CD14-positive monocyte (primary cell): ENCODE measurements around the gene DMRT1. TPM values are rescaled to one million over a fixed set of nuclear protein-coding genes. Genes with fewer than 3 reads are reported as not detected.

Source experiments
- DNase-seq, 3 donors: peaks; one replicate each; pipeline ENCODE4 v3.0.0-alpha.2; 2011 to 2022
- H2AFZ ChIP-seq: 2 replicates; pipeline ENCODE4 v1.6.0; 2012; ENCODE audit warnings: mild to moderate bottlenecking, low read depth, low read length, inconsistent platforms; ENCODE audit not compliant: insufficient read depth, poor library complexity, severe bottlenecking
- H3K27ac ChIP-seq, 2 donors: 1 replicate in 1 of 2; 2 replicates in 1 of 2; pipeline ENCODE4 v1.5.1; 2012 to 2013; ENCODE audit warnings: low read length in 2 of 2, control low read depth in 1 of 2, inconsistent platforms in 1 of 2, low read depth in 1 of 2, mild to moderate bottlenecking in 1 of 2
- H3K27me3 ChIP-seq, 2 donors: one replicate each; pipeline versions ENCODE4 v1.6.0 to v1.6.1; 2011 to 2013; ENCODE audit warnings: low read length in 2 of 2; ENCODE audit not compliant: control insufficient read depth in 2 of 2, insufficient read depth in 2 of 2
- H3K36me3 ChIP-seq, 2 donors: replicated peaks in 1 of 2; 1 replicate in 1 of 2; 2 replicates in 1 of 2; pipeline versions ENCODE4 v1.5.1 to v1.6.1; 2012 to 2013; ENCODE audit warnings: low read length in 2 of 2, control low read depth in 1 of 2, inconsistent platforms in 1 of 2, mild to moderate bottlenecking in 1 of 2; ENCODE audit not compliant: insufficient read depth in 2 of 2, control insufficient read depth in 1 of 2
- H3K4me1 ChIP-seq, 2 donors: 1 replicate in 1 of 2; 2 replicates in 1 of 2; pipeline versions ENCODE4 v1.5.1 to v1.6.1; 2012 to 2013; ENCODE audit warnings: low read length in 2 of 2, control low read depth in 1 of 2, inconsistent platforms in 1 of 2, mild to moderate bottlenecking in 1 of 2, moderate library complexity in 1 of 2; ENCODE audit not compliant: insufficient read depth in 2 of 2, control insufficient read depth in 1 of 2
- H3K4me2 ChIP-seq: replicated peaks from 2 replicates; pipeline ENCODE3; 2012; ENCODE audit warnings: low read length, moderate library complexity, mild to moderate bottlenecking; ENCODE audit not compliant: poor library complexity, severe bottlenecking; ENCODE audit errors: extremely low read depth
- H3K4me3 ChIP-seq, 3 experiments: fragments of 200-600 bp in 1 of 3; sonication (generic) in 1 of 3; replicated peaks in 1 of 3; 1 replicate in 2 of 3; 2 replicates in 1 of 3; pipeline ENCODE4 v1.5.1; 2011 to 2013; ENCODE audit warnings: low read length in 3 of 3, mild to moderate bottlenecking in 3 of 3, control low read depth in 2 of 3, low read depth in 2 of 3, inconsistent platforms in 1 of 3, moderate library complexity in 1 of 3
- H3K79me2 ChIP-seq: 2 replicates; pipeline ENCODE4 v1.6.0; 2012; ENCODE audit warnings: mild to moderate bottlenecking, control low read depth, inconsistent platforms, low read length, moderate library complexity; ENCODE audit not compliant: insufficient read depth
- H3K9ac ChIP-seq: 2 replicates; pipeline ENCODE4 v1.6.0; 2017; ENCODE audit warnings: low read length, mild to moderate bottlenecking; ENCODE audit not compliant: insufficient read depth, poor library complexity, severe bottlenecking
- H3K9me3 ChIP-seq, 2 donors: replicated peaks in 1 of 2; 1 replicate in 1 of 2; 2 replicates in 1 of 2; pipeline versions ENCODE4 v1.5.1 to v1.6.1; 2012 to 2013; ENCODE audit warnings: low read length in 2 of 2, control low read depth in 1 of 2; ENCODE audit not compliant: control insufficient read depth in 1 of 2, insufficient read depth in 1 of 2
- H4K20me1 ChIP-seq: 2 replicates; pipeline ENCODE4 v1.6.0; 2012; ENCODE audit warnings: mild to moderate bottlenecking, low read length, control low read depth, moderate library complexity; ENCODE audit not compliant: insufficient read depth
- H3K27ac Mint-ChIP-seq, 7 donors: one replicate each; pipeline ENCODE4 v1.8.0; 2020; ENCODE audit warnings: mild to moderate bottlenecking in 7 of 7, mixed read lengths in 7 of 7, moderate library complexity in 6 of 7, inconsistent platforms in 2 of 7
- H3K27me3 Mint-ChIP-seq, 3 donors: one replicate each; pipeline ENCODE4 v1.8.0; 2021 to 2022; ENCODE audit warnings: low read depth in 3 of 3, mild to moderate bottlenecking in 3 of 3, mixed read lengths in 3 of 3, moderate library complexity in 3 of 3, inconsistent platforms in 1 of 3
- H3K36me3 Mint-ChIP-seq, 2 donors: one replicate each; pipeline ENCODE4 v1.8.0; 2020; ENCODE audit warnings: mixed read lengths in 2 of 2, inconsistent platforms in 1 of 2, mild to moderate bottlenecking in 1 of 2
- H3K4me1 Mint-ChIP-seq: one replicate; pipeline ENCODE4 v1.8.0; 2020; ENCODE audit warnings: mild to moderate bottlenecking, mixed read lengths
- H3K4me3 Mint-ChIP-seq, 2 donors: one replicate each; pipeline ENCODE4 v1.8.0; 2020; ENCODE audit warnings: mild to moderate bottlenecking in 2 of 2, mixed read lengths in 2 of 2, moderate library complexity in 1 of 2
- H3K9me3 Mint-ChIP-seq, 7 donors: one replicate each; pipeline ENCODE4 v1.8.0; 2020 to 2022; ENCODE audit warnings: mixed read lengths in 7 of 7, mild to moderate bottlenecking in 6 of 7, moderate library complexity in 6 of 7, inconsistent platforms in 2 of 7
- CTCF ChIP-seq: fragments of 200-600 bp; IDR thresholded peaks from one replicate; pipeline ENCODE4 v1.8.0; 2022; ENCODE audit warnings: antibody characterized with exemption, mild to moderate bottlenecking
- WGBS: methylation state at CpG from one replicate; pipeline ENCODE4 v1.1.5; 2013; ENCODE audit warnings: missing lambda C conversion rate; ENCODE audit not compliant: insufficient coverage; 5-methylcytosine and 5-hydroxymethylcytosine counted together
- intact Hi-C, 2 donors: fragments of 100-400 bp; cut with micrococcal nuclease; formaldehyde crosslinking; loops; one replicate each; pipeline versions ENCODE4 v1.15.0 to v1.15.1; 2023
- polyA plus RNA-seq, 3 donors: library from polyadenylated mRNA; depleted of rRNA in 1 of 3; unstranded in 2 of 3; stranded (reverse) in 1 of 3; fragments of 300-500 nt in 2 of 3; fragments of >200 nt in 1 of 3; fragmentation: Illumina TruSeq in 2 of 3; gene quantifications; 1 replicate in 2 of 3; 2 replicates in 1 of 3; pipeline ENCODE4 v1.2.3, GENCODE V29; 2012 to 2021

The DMRT1 gene
- polyA plus RNA-seq, 3 donors: not detected

- Mint-ChIP-seq H3K27ac (no peak overlapping the region), H3K36me3 (no peaks in the 10 kb centered on the region), H3K4me1 (no peaks in the 10 kb centered on the region), H3K9me3 (peaks cover 0 to 3% (median 0%) of the 10 kb centered on the region in 7 donors), H3K27me3 (peaks cover 33 to 58% (median 36%) of the 10 kb centered on the region in 3 donors), H3K4me3 (no peak overlapping the region)
- Histone ChIP-seq H3K36me3 (no peaks in the 10 kb centered on the region), H4K20me1 (no peaks in the 10 kb centered on the region), H3K27me3 (peaks cover 18 to 23% of the 10 kb centered on the region in 2 donors), H3K4me2 (no peak overlapping the region), H3K4me3 (no peak overlapping the region), H3K9ac (no peak overlapping the region), H3K9me3 (no peaks in the 10 kb centered on the region), H3K27ac (no peak overlapping the region), H2AFZ (no peak overlapping the region), H3K79me2 (no peaks in the 10 kb centered on the region), H3K4me1 (no peaks in the 10 kb centered on the region)
- TF ChIP-seq CTCF: peak; percentile 16
- no peak for DNase-seq
- intact Hi-C loops: no loop called here
- WGBS: 75% methylated on average over 3 of the region's 4 CpGs
These were observed 41.0 kb downstream of the DMRT1 start for GRCh38 chr9:882416-882924.

- no peak for TF ChIP-seq CTCF
- H3K9me3 Mint-ChIP-seq: peaks cover 0 to 3% (median 0%) of the 10 kb centered on the region in 7 donors
- Histone ChIP-seq H2AFZ (no peak overlapping the region), H3K9me3 (no peaks in the 10 kb centered on the region), H3K79me2 (no peaks in the 10 kb centered on the region), H3K4me3 (no peak overlapping the region), H3K27me3 (peaks cover 15 to 21% of the 10 kb centered on the region in 2 donors), H3K9ac (no peak overlapping the region), H3K27ac (no peak overlapping the region), H3K4me2 (no peak overlapping the region), H4K20me1 (no peaks in the 10 kb centered on the region), H3K4me1 (no peaks in the 10 kb centered on the region), H3K36me3 (no peaks in the 10 kb centered on the region)
- H3K4me1 Mint-ChIP-seq: no peaks in the 10 kb centered on the region
- H3K36me3 Mint-ChIP-seq: no peaks in the 10 kb centered on the region
- no peak overlapping the region for H3K27ac Mint-ChIP-seq
- no peak for DNase-seq
- peak overlapping the region in 1 of 2 donors; percentile 17 for H3K4me3 Mint-ChIP-seq
- peaks cover 33 to 56% (median 38%) of the 10 kb centered on the region in 3 donors for H3K27me3 Mint-ChIP-seq
- intact Hi-C loops: no loop called here
- 96% methylated on average over 3 of the region's 8 CpGs for WGBS
These were observed 41.5 kb downstream of the DMRT1 start for GRCh38 chr9:883011-883410.
